ENCODE measurements around the gene PNMA8A. TPM values are rescaled to one million over a fixed set of nuclear protein-coding genes. Genes with fewer than 3 reads are reported as not detected.
A peak's percentile ranks its signal among the peaks of the same experiment; 100 is the strongest.

PNMA8A gene
- polyA plus RNA-seq, 1 donor (not counting 4 experiments of a cell fraction or from before 2014, with no cell fraction given): 0.24 TPM

DNA sequence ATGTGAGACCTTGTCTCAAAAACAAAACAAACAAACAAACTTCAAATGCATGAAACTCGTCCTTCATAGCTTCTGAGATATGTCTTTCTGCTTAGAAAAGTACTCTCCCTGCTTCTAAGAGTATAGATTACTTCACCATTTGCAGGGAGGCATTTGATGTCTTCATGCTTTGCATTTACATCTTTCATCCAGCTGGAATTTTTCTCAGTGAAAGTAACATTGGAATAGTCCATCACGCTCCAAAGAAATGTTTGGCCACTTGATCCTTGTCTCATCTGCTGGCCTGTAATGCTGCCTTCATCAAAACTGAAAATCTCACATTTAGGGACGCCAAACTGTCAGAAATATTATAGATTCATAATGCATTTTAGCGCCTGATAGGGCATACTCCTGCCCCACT lies 19.2 kb downstream of the PNMA8A start:
- H3K79me2 ChIP-seq (ENCODE audit: control insufficient read depth, insufficient read depth, low read length): no peaks in the 10 kb centered on the region
- no peaks in the 10 kb centered on the region for H3K9me1 ChIP-seq (ENCODE audit: control insufficient read depth, extremely low read depth, insufficient read depth, low read length)
- H3K27ac ChIP-seq (ENCODE audit: control insufficient read depth, insufficient read depth, low read length): peak overlapping the region; percentile 55
- H3K4me2 ChIP-seq (ENCODE audit: control insufficient read depth, extremely low read depth, insufficient read depth, low read depth, low read length): no peak overlapping the region
- no peak overlapping the region for H3K9ac ChIP-seq (ENCODE audit: control insufficient read depth, extremely low read depth, insufficient read depth, low read length)
- no peak for TF ChIP-seq EZH2 (IDR thresholded peaks at IDR 0.05; ENCODE audit: low read length)
- TF ChIP-seq, protein P1, sequence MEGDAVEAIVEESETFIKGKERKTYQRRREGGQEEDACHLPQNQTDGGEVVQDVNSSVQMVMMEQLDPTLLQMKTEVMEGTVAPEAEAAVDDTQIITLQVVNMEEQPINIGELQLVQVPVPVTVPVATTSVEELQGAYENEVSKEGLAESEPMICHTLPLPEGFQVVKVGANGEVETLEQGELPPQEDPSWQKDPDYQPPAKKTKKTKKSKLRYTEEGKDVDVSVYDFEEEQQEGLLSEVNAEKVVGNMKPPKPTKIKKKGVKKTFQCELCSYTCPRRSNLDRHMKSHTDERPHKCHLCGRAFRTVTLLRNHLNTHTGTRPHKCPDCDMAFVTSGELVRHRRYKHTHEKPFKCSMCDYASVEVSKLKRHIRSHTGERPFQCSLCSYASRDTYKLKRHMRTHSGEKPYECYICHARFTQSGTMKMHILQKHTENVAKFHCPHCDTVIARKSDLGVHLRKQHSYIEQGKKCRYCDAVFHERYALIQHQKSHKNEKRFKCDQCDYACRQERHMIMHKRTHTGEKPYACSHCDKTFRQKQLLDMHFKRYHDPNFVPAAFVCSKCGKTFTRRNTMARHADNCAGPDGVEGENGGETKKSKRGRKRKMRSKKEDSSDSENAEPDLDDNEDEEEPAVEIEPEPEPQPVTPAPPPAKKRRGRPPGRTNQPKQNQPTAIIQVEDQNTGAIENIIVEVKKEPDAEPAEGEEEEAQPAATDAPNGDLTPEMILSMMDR (optimal IDR thresholded peaks at IDR 0.05 in 1 of 3, IDR thresholded peaks at IDR 0.05 in 1 of 3, conservative IDR thresholded peaks at IDR 0.05 in 1 of 3; ENCODE audit: extremely low read depth in 1 of 3, insufficient read depth in 2 of 3, low read length in 3 of 3): no peak
- no peak overlapping the region for H2AFZ ChIP-seq (ENCODE audit: control insufficient read depth, low read length)
- H3K36me3 ChIP-seq (ENCODE audit: control insufficient read depth in 2 of 2, extremely low read depth in 1 of 2, insufficient read depth in 2 of 2, low read length in 2 of 2): no peaks in the 10 kb centered on the region
- no peaks in the 10 kb centered on the region for H3K9me3 ChIP-seq (ENCODE audit: control insufficient read depth, low read depth, low read length)
- H4K20me1 ChIP-seq (ENCODE audit: control insufficient read depth, extremely low read depth, insufficient read depth, low read length): no peaks in the 10 kb centered on the region
- H3K27me3 ChIP-seq (ENCODE audit: control insufficient read depth, extremely low read depth, insufficient read depth, low read length): no peaks in the 10 kb centered on the region
- H3K4me3 ChIP-seq (ENCODE audit: control insufficient read depth in 2 of 3, extremely low read depth in 1 of 3, insufficient read depth in 2 of 3, low read depth in 1 of 3, low read length in 3 of 3): no peak overlapping the region
- no peak for DNase-seq (ENCODE audit: low read depth, low spot score)
- H3K4me1 ChIP-seq (ENCODE audit: control insufficient read depth, extremely low read depth, insufficient read depth, low read length): peaks cover 28% of the 10 kb centered on the region
- FAIRE-seq: peak; percentile 13
- dilution Hi-C loops (cut with MboI; ENCODE audit: extremely low pct_ligation_motif_present, low sequenced_read_pairs): no loop called here

DNA sequence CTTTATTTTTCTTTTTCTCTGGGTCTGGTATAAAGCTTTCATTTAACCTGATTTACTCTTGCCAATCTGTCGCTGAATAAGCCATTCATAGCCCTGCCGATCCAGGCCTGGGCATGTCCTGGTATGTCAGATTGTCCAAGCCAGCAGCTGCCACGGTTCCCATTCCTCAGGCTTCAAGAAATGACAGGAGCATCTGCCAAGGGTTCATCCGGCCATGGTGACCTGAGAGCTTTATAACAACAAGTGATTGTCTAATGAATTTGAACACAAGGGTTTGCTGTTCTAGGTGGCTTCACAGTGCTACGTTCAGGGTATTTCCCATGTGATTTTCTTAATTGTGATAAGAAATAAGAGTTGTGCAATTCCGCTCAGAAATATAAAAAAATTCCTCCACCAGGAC lies 20.0 kb downstream of the PNMA8A start:
- peak overlapping the region in 1 of 3 experiments; percentile 26 for H3K4me3 ChIP-seq (ENCODE audit: control insufficient read depth in 2 of 3, extremely low read depth in 1 of 3, insufficient read depth in 2 of 3, low read depth in 1 of 3, low read length in 3 of 3)
- no peaks in the 10 kb centered on the region for H3K79me2 ChIP-seq (ENCODE audit: control insufficient read depth, insufficient read depth, low read length)
- H3K4me1 ChIP-seq (ENCODE audit: control insufficient read depth, extremely low read depth, insufficient read depth, low read length): peaks cover 28% of the 10 kb centered on the region
- peak; percentile 50 for DNase-seq (ENCODE audit: low read depth, low spot score)
- peak overlapping the region; percentile 82 for H3K4me2 ChIP-seq (ENCODE audit: control insufficient read depth, extremely low read depth, insufficient read depth, low read depth, low read length)
- H3K9ac ChIP-seq (ENCODE audit: control insufficient read depth, extremely low read depth, insufficient read depth, low read length): no peak overlapping the region
- H2AFZ ChIP-seq (ENCODE audit: control insufficient read depth, low read length): peak overlapping the region; percentile 43
- no peaks in the 10 kb centered on the region for H3K9me1 ChIP-seq (ENCODE audit: control insufficient read depth, extremely low read depth, insufficient read depth, low read length)
- no peaks in the 10 kb centered on the region for H3K27me3 ChIP-seq (ENCODE audit: control insufficient read depth, extremely low read depth, insufficient read depth, low read length)
- H3K36me3 ChIP-seq (ENCODE audit: control insufficient read depth in 2 of 2, extremely low read depth in 1 of 2, insufficient read depth in 2 of 2, low read length in 2 of 2): no peaks in the 10 kb centered on the region
- no peaks in the 10 kb centered on the region for H4K20me1 ChIP-seq (ENCODE audit: control insufficient read depth, extremely low read depth, insufficient read depth, low read length)
- FAIRE-seq: peak; percentile 93
- peak overlapping the region; percentile 55 for H3K27ac ChIP-seq (ENCODE audit: control insufficient read depth, insufficient read depth, low read length)
- no peak for TF ChIP-seq EZH2 (IDR thresholded peaks at IDR 0.05; ENCODE audit: low read length)
- TF ChIP-seq, protein P1 (optimal IDR thresholded peaks at IDR 0.05 in 1 of 3, IDR thresholded peaks at IDR 0.05 in 1 of 3, conservative IDR thresholded peaks at IDR 0.05 in 1 of 3; ENCODE audit: extremely low read depth in 1 of 3, insufficient read depth in 2 of 3, low read length in 3 of 3): no peak
- no peaks in the 10 kb centered on the region for H3K9me3 ChIP-seq (ENCODE audit: control insufficient read depth, low read depth, low read length)
- dilution Hi-C loops (cut with MboI; ENCODE audit: extremely low pct_ligation_motif_present, low sequenced_read_pairs): no loop called here

Data from keratinocyte (primary cell).